Keratinocyte (primary cell): ENCODE results near the gene SMYD5. TPM values are rescaled to one million over a fixed set of nuclear protein-coding genes. Genes with fewer than 3 reads are reported as not detected.

ENCODE experiments used
- DNase-seq: peaks from one replicate; pipeline ENCODE4 v3.0.0-alpha.2; 2011; ENCODE audit warnings: low read depth, missing footprints, low spot score
- FAIRE-seq: peaks from 2 replicates; lab custom pipeline; 2011; peaks lifted over from hg19 to GRCh38; lab: Jason Lieb, UNC
- H2AFZ ChIP-seq: 2 replicates; pipeline ENCODE4 v1.6.0; 2012; ENCODE audit warnings: low read length, control low read depth, inconsistent platforms; ENCODE audit not compliant: control insufficient read depth
- H3K27ac ChIP-seq: 2 replicates; pipeline ENCODE4 v1.5.1; 2011; ENCODE audit warnings: low read length; ENCODE audit not compliant: control insufficient read depth, insufficient read depth
- H3K27me3 ChIP-seq: 3 replicates; pipeline ENCODE4 v1.6.0; 2011; ENCODE audit warnings: low read length; ENCODE audit not compliant: control insufficient read depth, insufficient read depth; ENCODE audit errors: extremely low read depth
- H3K36me3 ChIP-seq, 2 experiments: 2 replicates in 1 of 2; 3 replicates in 1 of 2; pipeline ENCODE4 v1.5.1; 2011; ENCODE audit warnings: low read length in 2 of 2, mild to moderate bottlenecking in 1 of 2; ENCODE audit not compliant: control insufficient read depth in 2 of 2, insufficient read depth in 2 of 2; ENCODE audit errors: extremely low read depth in 1 of 2
- H3K4me1 ChIP-seq: 3 replicates; pipeline ENCODE4 v1.5.1; 2011; ENCODE audit warnings: low read length; ENCODE audit not compliant: control insufficient read depth, insufficient read depth; ENCODE audit errors: extremely low read depth
- H3K4me2 ChIP-seq: 3 replicates; pipeline ENCODE4 v1.6.0; 2011; ENCODE audit warnings: low read depth, low read length; ENCODE audit not compliant: control insufficient read depth, insufficient read depth; ENCODE audit errors: extremely low read depth
- H3K4me3 ChIP-seq, 3 experiments: fragments of 200-600 bp in 1 of 3; sonication (generic) in 1 of 3; 2 replicates in 2 of 3; 3 replicates in 1 of 3; pipeline ENCODE4 v1.5.1; 2011 to 2016; ENCODE audit warnings: low read length in 3 of 3, mild to moderate bottlenecking in 3 of 3, control low read depth in 2 of 3, inconsistent platforms in 1 of 3, low read depth in 1 of 3, mixed read lengths in 1 of 3, mixed run types in 1 of 3, moderate library complexity in 1 of 3; ENCODE audit not compliant: control insufficient read depth in 2 of 3, insufficient read depth in 2 of 3; ENCODE audit errors: extremely low read depth in 1 of 3
- H3K79me2 ChIP-seq: 2 replicates; pipeline ENCODE4 v1.6.0; 2012; ENCODE audit warnings: low read length; ENCODE audit not compliant: control insufficient read depth, insufficient read depth
- H3K9ac ChIP-seq: 3 replicates; pipeline ENCODE4 v1.6.0; 2011; ENCODE audit warnings: low read length; ENCODE audit not compliant: control insufficient read depth, insufficient read depth; ENCODE audit errors: extremely low read depth
- H3K9me1 ChIP-seq: 3 replicates; pipeline ENCODE4 v1.6.0; 2011; ENCODE audit warnings: low read length; ENCODE audit not compliant: control insufficient read depth, insufficient read depth; ENCODE audit errors: extremely low read depth
- H3K9me3 ChIP-seq: 2 replicates; pipeline ENCODE4 v1.5.1; 2012; ENCODE audit warnings: low read depth, low read length; ENCODE audit not compliant: control insufficient read depth
- H4K20me1 ChIP-seq: 3 replicates; pipeline ENCODE4 v1.6.0; 2011; ENCODE audit warnings: low read length; ENCODE audit not compliant: control insufficient read depth, insufficient read depth; ENCODE audit errors: extremely low read depth
- CTCF ChIP-seq, 3 experiments: IDR thresholded peaks in 1 of 3; conservative IDR thresholded peaks in 1 of 3; optimal IDR thresholded peaks in 1 of 3; 2 replicates in 2 of 3; 3 replicates in 1 of 3; pipeline versions ENCODE3 to v1.5.1; 2011; ENCODE audit warnings: low read length in 3 of 3, mild to moderate bottlenecking in 3 of 3, moderate library complexity in 2 of 3, control low read depth in 1 of 3, inconsistent platforms in 1 of 3; ENCODE audit not compliant: insufficient read depth in 2 of 3; ENCODE audit errors: extremely low read depth in 1 of 3
- EZH2 ChIP-seq: IDR thresholded peaks from one replicate; pipeline ENCODE4 v1.6.1; 2012; ENCODE audit warnings: inconsistent platforms, mild to moderate bottlenecking, low read length, moderate library complexity
- dilution Hi-C: fragments of 300-500 bp; cut with MboI; formaldehyde crosslinking; loops from one replicate; pipeline ENCODE4 v1.7.0; 2020; ENCODE audit warnings: low sequenced_read_pairs; ENCODE audit not compliant: extremely low pct_ligation_motif_present
- polyA plus RNA-seq, 5 experiments: library from polyadenylated mRNA; depleted of rRNA in 3 of 5; stranded (reverse) in 3 of 5; stranded (forward) in 1 of 5; unstranded in 1 of 5; fragments of >200 nt; gene quantifications; 1 replicate in 1 of 5; 2 replicates in 3 of 5; 3 replicates in 1 of 5; pipeline versions ENCODE4 v1.2.1 to v1.2.3, GENCODE V29; 2011 to 2012; ENCODE audit warnings: missing spikeins in 2 of 5, low read depth in 1 of 5, low replicate concordance in 1 of 5

SMYD5 gene
- polyA plus RNA-seq, 1 donor (not counting 4 experiments of a cell fraction or from before 2014, with no cell fraction given), result 18.6 TPM

DNA sequence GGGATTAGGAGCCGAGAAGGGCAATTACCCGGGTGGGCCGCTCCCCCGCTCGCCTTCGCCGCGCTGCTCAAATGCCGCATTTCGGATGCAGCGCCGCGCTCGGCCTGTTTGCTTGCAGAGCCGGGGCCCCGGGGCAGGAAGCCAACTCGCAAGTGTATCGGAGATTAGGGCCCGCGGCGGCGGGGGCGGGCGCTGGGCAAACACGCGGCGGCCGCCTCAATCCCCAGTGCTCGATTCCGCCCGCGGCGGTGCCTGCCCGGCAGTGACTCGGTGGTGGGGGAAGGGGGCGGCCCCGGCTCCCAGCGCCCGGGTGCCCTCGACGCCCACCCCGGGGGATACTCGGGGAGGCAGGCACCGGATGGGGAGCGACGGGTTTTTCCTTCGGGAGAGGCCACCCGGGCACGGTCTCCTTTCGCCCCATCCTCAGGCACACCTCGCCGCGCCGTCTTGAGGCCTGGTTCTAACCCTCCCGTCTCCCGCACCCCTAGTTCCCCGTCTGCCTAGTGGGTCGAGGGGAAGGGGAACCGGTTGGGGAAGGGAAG is 38.3 kb upstream of the SMYD5 start:
- Histone ChIP-seq H4K20me1 (no peaks in the 10 kb centered on the region), H3K4me2 (peak overlapping the region; percentile 95), H3K4me1 (peaks cover 19% of the 10 kb centered on the region), H3K27me3 (peaks cover 31% of the 10 kb centered on the region), H3K36me3 (no peaks in the 10 kb centered on the region), H2AFZ (peak overlapping the region; percentile 53), H3K9me1 (no peaks in the 10 kb centered on the region), H3K9me3 (no peaks in the 10 kb centered on the region), H3K79me2 (no peaks in the 10 kb centered on the region), H3K4me3 (peak overlapping the region; percentile 16 to 57 (median 25)), H3K9ac (peak overlapping the region; percentile 44), H3K27ac (no peak overlapping the region)
- FAIRE-seq, result no peak
- dilution Hi-C loops, result no loop called here
- TF ChIP-seq EZH2, result peak; percentile 92
- no peak for TF ChIP-seq CTCF (optimal IDR thresholded peaks at IDR 0.05 in 1 of 3, IDR thresholded peaks at IDR 0.05 in 1 of 3, conservative IDR thresholded peaks at IDR 0.05 in 1 of 3; ENCODE audit: extremely low read depth in 1 of 3, insufficient read depth in 2 of 3, low read length in 3 of 3)
- DNase-seq, result no peak

GRCh38 chr2:73176205-73176880 is 37.7 kb upstream of the SMYD5 start:
- peak overlapping the region; percentile 16 to 76 (median 68) for H3K4me3 ChIP-seq
- peak overlapping the region; percentile 44 for H3K9ac ChIP-seq
- peaks cover 31% of the 10 kb centered on the region for H3K27me3 ChIP-seq
- H3K27ac ChIP-seq, result no peak overlapping the region
- peak overlapping the region; percentile 95 for H3K4me2 ChIP-seq
- DNase-seq (no peak), FAIRE-seq (no peak)
- TF ChIP-seq CTCF (optimal IDR thresholded peaks at IDR 0.05 in 1 of 3, IDR thresholded peaks at IDR 0.05 in 1 of 3, conservative IDR thresholded peaks at IDR 0.05 in 1 of 3; ENCODE audit: extremely low read depth in 1 of 3, insufficient read depth in 2 of 3, low read length in 3 of 3), result no peak
- TF ChIP-seq EZH2, result peak; percentile 80
- no peaks in the 10 kb centered on the region for H3K36me3 ChIP-seq
- peaks cover 19% of the 10 kb centered on the region for H3K4me1 ChIP-seq
- no peaks in the 10 kb centered on the region for H3K9me1 ChIP-seq
- H3K9me3 ChIP-seq, result no peaks in the 10 kb centered on the region
- no peaks in the 10 kb centered on the region for H3K79me2 ChIP-seq
- H4K20me1 ChIP-seq, result no peaks in the 10 kb centered on the region
- dilution Hi-C loops, result no loop called here
- H2AFZ ChIP-seq, result peak overlapping the region; percentile 53
